ENCODE results near the gene CRYL1.

The CRYL1 gene

DNA sequence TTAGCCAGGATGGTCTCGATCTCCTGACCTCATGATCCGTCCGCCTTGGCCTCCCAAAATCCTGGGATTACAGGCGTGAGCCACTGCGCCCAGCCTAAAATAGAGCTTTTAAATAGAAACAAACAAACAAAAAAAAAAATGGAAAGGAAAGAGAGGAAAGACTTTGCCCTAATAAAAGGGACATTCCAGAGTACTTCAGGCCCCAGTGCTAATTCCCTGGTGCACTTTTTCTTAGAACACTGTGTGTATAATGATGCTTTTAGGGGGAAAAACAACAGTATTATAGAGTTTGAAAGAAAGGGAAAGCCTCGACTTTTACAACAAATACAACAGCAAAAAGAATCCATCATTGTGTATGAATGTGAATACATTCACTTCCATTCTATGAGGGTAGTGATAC is 104.7 kb downstream of the CRYL1 start:
- no peaks in the 10 kb centered on the region for H3K27me3 ChIP-seq (ENCODE audit: control insufficient read depth, low read length)
- H3K27ac ChIP-seq (ENCODE audit: low read depth, low read length), result no peak overlapping the region
- H3F3A ChIP-seq (ENCODE audit: control insufficient read depth, insufficient read depth), result no peaks in the 10 kb centered on the region
- no peaks in the 10 kb centered on the region for H4K20me1 ChIP-seq (ENCODE audit: control insufficient read depth, insufficient read depth, low read depth, low read length)
- H3K9me2 ChIP-seq (replicated peaks; ENCODE audit: control insufficient read depth, low read length), result no peaks in the 10 kb centered on the region
- H3K4me1 ChIP-seq (ENCODE audit: control insufficient read depth, low read length), result peaks cover 10% of the 10 kb centered on the region
- H3K4me3 ChIP-seq (ENCODE audit: low read length), result no peak overlapping the region
- no peaks in the 10 kb centered on the region for H3K36me3 ChIP-seq (ENCODE audit: control insufficient read depth, low read length)
- TF ChIP-seq CTCF (IDR thresholded peaks at IDR 0.05; ENCODE audit: low read depth, low read length, poor library complexity, severe bottlenecking), result no peak
- TF ChIP-seq EZH2phosphoT487 (IDR thresholded peaks at IDR 0.05; ENCODE audit: borderline replicate concordance, low read length), result no peak
- no peak overlapping the region for H3K4me2 ChIP-seq (ENCODE audit: low read length)
- H3K9me3 ChIP-seq (ENCODE audit: control insufficient read depth, insufficient read depth, low read length), result no peaks in the 10 kb centered on the region
- H3K79me2 ChIP-seq (ENCODE audit: control insufficient read depth, low read length), result no peaks in the 10 kb centered on the region

DNA sequence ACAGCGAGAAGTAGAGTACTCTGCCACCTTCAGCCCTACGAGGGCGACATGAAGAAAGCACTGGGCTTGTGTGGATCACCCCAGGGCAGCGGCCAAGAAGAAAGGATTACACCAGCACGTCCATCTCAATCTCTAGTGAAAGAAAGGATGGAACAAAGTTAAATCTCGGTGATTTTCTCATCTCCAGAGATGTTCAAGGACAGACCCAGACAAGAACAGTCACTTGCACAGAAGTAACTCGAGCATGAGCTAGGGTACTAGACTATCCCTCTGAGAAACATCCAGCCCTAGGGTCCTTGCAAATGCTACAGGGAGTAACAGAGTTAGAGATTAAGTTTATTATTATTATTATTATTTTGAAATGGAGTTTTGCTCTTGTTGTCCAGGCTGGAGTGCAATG is 106.7 kb downstream of the CRYL1 start:
- no peak for TF ChIP-seq CTCF (IDR thresholded peaks at IDR 0.05; ENCODE audit: low read depth, low read length, poor library complexity, severe bottlenecking)
- no peak for TF ChIP-seq EZH2phosphoT487 (IDR thresholded peaks at IDR 0.05; ENCODE audit: borderline replicate concordance, low read length)

DNA sequence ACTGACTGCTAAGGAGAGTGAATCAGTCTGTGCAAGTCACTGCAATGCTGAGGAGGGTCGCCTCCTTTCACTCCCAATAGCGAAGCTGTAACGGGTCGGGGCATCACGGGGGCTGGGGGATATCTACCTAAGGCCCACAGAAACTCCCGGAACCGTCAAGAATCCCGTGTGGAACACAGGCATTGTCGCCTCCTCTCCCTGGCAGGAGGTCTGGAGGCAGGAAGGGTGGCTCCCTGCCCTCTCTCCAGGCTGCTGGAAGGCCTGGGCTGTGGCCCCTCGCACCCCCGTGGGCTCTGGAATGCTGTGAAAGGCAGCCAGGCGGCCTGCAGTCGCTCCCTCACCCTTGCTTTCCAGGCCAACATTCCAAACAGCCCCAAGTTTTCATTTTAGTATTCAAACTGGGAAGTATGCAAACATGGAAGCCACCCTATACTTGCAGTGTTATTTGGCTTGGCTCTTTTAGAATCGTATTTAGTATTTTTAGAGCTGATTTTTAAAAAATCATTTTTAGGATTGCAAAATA is 109.4 kb downstream of the CRYL1 start:
- no peak overlapping the region for H3K4me3 ChIP-seq (ENCODE audit: low read length)
- H3K4me2 ChIP-seq (ENCODE audit: low read length), result no peak overlapping the region
- H3K79me2 ChIP-seq (ENCODE audit: control insufficient read depth, low read length), result no peaks in the 10 kb centered on the region
- no peaks in the 10 kb centered on the region for H3F3A ChIP-seq (ENCODE audit: control insufficient read depth, insufficient read depth)
- H3K36me3 ChIP-seq (ENCODE audit: control insufficient read depth, low read length), result no peaks in the 10 kb centered on the region
- peaks cover 2% of the 10 kb centered on the region; the same call in 1 of the 2 replicates for H3K27me3 ChIP-seq (ENCODE audit: control insufficient read depth, low read length)
- H3K9me3 ChIP-seq (ENCODE audit: control insufficient read depth, insufficient read depth, low read length), result no peaks in the 10 kb centered on the region
- no peaks in the 10 kb centered on the region for H3K4me1 ChIP-seq (ENCODE audit: control insufficient read depth, low read length)
- H3K9me2 ChIP-seq (replicated peaks; ENCODE audit: control insufficient read depth, low read length), result no peaks in the 10 kb centered on the region
- H3K27ac ChIP-seq (ENCODE audit: low read depth, low read length), result no peak overlapping the region
- H4K20me1 ChIP-seq (ENCODE audit: control insufficient read depth, insufficient read depth, low read depth, low read length), result no peaks in the 10 kb centered on the region
- TF ChIP-seq EZH2phosphoT487 (IDR thresholded peaks at IDR 0.05; ENCODE audit: borderline replicate concordance, low read length) (no peak), CTCF (IDR thresholded peaks at IDR 0.05; ENCODE audit: low read depth, low read length, poor library complexity, severe bottlenecking) (no peak)

More for the DNA sequence above, 106.7 kb downstream of the CRYL1 start:
- Histone ChIP-seq H3K36me3 (ENCODE audit: control insufficient read depth, low read length) (no peaks in the 10 kb centered on the region), H3K79me2 (ENCODE audit: control insufficient read depth, low read length) (no peaks in the 10 kb centered on the region), H3K9me3 (ENCODE audit: control insufficient read depth, insufficient read depth, low read length) (no peaks in the 10 kb centered on the region), H3K27me3 (ENCODE audit: control insufficient read depth, low read length) (no peaks in the 10 kb centered on the region), H3K4me2 (ENCODE audit: low read length) (no peak overlapping the region), H3K4me3 (ENCODE audit: low read length) (no peak overlapping the region), H4K20me1 (ENCODE audit: control insufficient read depth, insufficient read depth, low read depth, low read length) (no peaks in the 10 kb centered on the region), H3K9me2 (replicated peaks; ENCODE audit: control insufficient read depth, low read length) (no peaks in the 10 kb centered on the region), H3F3A (ENCODE audit: control insufficient read depth, insufficient read depth) (no peaks in the 10 kb centered on the region), H3K4me1 (ENCODE audit: control insufficient read depth, low read length) (no peaks in the 10 kb centered on the region), H3K27ac (ENCODE audit: low read depth, low read length) (no peak overlapping the region)
